Measurements from ENCODE around the gene CACNA1C.

DNA sequence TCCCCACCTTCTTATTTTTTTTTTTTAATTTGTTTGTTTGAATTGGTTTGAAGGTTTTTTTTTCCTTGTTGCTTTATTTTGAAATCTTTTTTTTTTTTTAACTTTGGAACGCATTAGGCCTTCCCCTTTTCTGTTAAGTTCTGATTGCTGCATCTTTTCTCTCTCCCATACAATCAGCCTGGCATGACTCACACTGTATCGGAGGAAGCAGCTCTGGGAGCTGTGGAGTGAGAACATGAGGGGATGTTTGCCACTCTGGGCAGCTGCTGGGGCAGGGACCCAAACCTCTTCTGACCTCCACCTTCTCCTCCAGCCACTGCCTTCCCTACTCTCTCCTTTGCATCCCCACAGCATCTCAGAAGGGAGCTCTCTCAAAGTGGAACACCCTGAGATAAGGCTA lies 581.7 kb downstream of the CACNA1C start:
- TF ChIP-seq CTCF (conservative IDR thresholded peaks at IDR 0.05 in 1 of 2, IDR thresholded peaks at IDR 0.05 in 1 of 2; ENCODE audit: extremely low read depth in 1 of 2, insufficient read depth in 1 of 2, low read depth in 1 of 2, low read length in 2 of 2) (no peak), EZH2 (IDR thresholded peaks at IDR 0.05; ENCODE audit: borderline replicate concordance, low read length) (no peak)
